ENCODE results near the gene ELFN1. TPM values are rescaled to one million over a fixed set of nuclear protein-coding genes. Genes with fewer than 3 reads are reported as not detected.

Gene ELFN1
- total RNA-seq, 1 donor from 2014 or later: not detected

GRCh38 chr7:1707756-1708595, 37.9 kb downstream of the ELFN1 start:
- H3K9me3 Mint-ChIP-seq: peaks cover 8% of the 10 kb centered on the region
- DNase-seq: no peak
- CTCF ChIA-PET: no interaction called here

DNA sequence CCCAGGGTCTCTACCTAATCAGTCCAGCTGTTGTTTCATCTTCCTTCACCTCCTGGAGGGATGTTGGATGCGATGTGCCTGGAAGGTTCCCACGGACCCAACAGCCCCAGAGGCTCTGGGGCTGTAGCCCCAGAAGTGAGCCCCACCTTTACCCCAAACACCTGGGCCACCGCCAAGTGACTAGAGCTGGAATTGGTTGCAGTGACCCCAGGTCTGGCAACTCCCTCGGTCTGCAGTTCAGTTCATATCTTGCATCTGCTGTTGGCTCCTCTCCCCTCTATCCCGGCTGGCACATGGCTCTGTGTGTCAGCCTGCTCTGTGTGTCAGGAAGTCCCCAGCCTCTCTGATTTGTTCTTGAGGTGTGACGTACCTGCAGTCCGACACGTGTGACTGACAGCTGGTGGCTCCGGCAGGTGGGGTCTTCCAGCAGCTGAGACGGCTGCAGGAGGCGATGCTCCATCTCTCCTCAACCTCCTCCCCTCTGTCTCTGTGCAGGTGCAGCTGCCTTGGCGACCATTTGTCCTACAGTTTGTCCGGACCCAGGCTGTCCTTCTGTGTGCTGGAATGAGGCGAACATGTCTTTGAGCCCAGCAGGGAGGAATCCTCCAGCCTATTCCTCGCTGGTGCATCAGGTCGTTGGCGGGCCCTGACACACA, 38.6 kb downstream of the ELFN1 start:
- TF ChIP-seq, protein P1, sequence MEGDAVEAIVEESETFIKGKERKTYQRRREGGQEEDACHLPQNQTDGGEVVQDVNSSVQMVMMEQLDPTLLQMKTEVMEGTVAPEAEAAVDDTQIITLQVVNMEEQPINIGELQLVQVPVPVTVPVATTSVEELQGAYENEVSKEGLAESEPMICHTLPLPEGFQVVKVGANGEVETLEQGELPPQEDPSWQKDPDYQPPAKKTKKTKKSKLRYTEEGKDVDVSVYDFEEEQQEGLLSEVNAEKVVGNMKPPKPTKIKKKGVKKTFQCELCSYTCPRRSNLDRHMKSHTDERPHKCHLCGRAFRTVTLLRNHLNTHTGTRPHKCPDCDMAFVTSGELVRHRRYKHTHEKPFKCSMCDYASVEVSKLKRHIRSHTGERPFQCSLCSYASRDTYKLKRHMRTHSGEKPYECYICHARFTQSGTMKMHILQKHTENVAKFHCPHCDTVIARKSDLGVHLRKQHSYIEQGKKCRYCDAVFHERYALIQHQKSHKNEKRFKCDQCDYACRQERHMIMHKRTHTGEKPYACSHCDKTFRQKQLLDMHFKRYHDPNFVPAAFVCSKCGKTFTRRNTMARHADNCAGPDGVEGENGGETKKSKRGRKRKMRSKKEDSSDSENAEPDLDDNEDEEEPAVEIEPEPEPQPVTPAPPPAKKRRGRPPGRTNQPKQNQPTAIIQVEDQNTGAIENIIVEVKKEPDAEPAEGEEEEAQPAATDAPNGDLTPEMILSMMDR (IDR thresholded peaks at IDR 0.05): no peak
- ChIA-PET POLR2A (no interaction called here), CTCF (no interaction called here)
- no peak for ATAC-seq (ENCODE audit: low read depth)
- Mint-ChIP-seq H3K36me3 (ENCODE audit: low read depth) (no peaks in the 10 kb centered on the region), H3K4me1 (no peaks in the 10 kb centered on the region), H3K27me3 (no peaks in the 10 kb centered on the region), H3K9me3 (peaks cover 3% of the 10 kb centered on the region), H3K27ac (no peak overlapping the region), H3K4me3 (no peak overlapping the region)
- no peak for DNase-seq
- intact Hi-C loops (cut with micrococcal nuclease): no loop called here

More at GRCh38 chr7:1707756-1708595, 37.9 kb downstream of the ELFN1 start:
- POLR2A ChIA-PET: no interaction called here
- Mint-ChIP-seq H3K27ac (no peak overlapping the region), H3K4me3 (no peak overlapping the region), H3K36me3 (ENCODE audit: low read depth) (no peaks in the 10 kb centered on the region), H3K4me1 (no peaks in the 10 kb centered on the region), H3K27me3 (no peaks in the 10 kb centered on the region)
- no peak for ATAC-seq (ENCODE audit: low read depth)
- intact Hi-C loops (cut with micrococcal nuclease): no loop called here
- TF ChIP-seq, protein P1 (IDR thresholded peaks at IDR 0.05): no peak

DNA sequence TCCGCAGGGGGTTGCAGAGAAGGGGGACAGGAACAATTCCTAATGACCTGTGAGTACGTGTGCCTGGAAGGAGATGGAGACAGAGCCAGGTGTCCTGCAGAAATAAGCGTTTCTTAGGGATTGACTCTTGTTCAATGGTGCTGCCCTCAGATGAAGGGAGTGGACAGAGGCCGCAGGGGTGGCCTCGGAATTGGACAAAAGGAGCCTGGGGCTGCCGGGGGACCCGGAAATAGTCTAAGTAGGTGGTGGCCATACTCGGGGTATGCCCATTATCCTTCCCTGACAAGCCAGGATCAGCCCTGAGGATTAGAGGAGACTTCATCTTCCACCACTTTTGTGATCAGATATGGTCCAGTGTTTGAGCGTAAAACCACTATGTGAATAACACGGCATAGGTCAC, 39.2 kb downstream of the ELFN1 start:
- Mint-ChIP-seq H3K4me3 (no peak overlapping the region), H3K36me3 (ENCODE audit: low read depth) (no peaks in the 10 kb centered on the region), H3K4me1 (no peaks in the 10 kb centered on the region), H3K27me3 (no peaks in the 10 kb centered on the region), H3K9me3 (peaks cover 3% of the 10 kb centered on the region), H3K27ac (no peak overlapping the region)
- DNase-seq (no peak), ATAC-seq (ENCODE audit: low read depth) (no peak)
- ChIA-PET POLR2A (no interaction called here), CTCF (no interaction called here)
- intact Hi-C loops (cut with micrococcal nuclease): no loop called here
- TF ChIP-seq, protein P1 (IDR thresholded peaks at IDR 0.05): no peak

DNA sequence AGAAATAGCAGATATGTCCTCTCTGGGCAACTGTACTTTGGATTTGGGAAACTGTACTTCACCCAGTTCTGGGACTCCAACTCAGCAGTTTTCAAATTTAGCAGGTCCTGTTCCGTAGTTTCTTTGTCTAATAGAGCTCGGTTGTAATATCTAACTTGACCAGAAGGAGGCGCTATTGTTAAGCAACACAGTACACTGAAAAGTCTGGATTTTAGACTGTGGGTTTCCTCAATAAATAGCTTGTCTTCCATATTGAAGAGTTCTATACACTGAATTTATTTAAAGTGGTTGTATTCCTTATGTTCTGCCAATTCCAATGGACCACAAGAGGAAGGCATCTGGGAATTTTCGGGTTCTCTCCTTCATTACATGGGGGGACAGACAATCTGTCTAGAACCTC, 39.8 kb downstream of the ELFN1 start:
- peaks cover 3% of the 10 kb centered on the region for H3K9me3 Mint-ChIP-seq
- H3K4me3 Mint-ChIP-seq: no peak overlapping the region

GRCh38 chr7:1710936-1711335, 40.9 kb downstream of the ELFN1 start:
- no peaks in the 10 kb centered on the region for H3K4me1 Mint-ChIP-seq
- H3K36me3 Mint-ChIP-seq (ENCODE audit: low read depth): no peaks in the 10 kb centered on the region
- intact Hi-C loops (cut with micrococcal nuclease): no loop called here
- no peak for ATAC-seq (ENCODE audit: low read depth)
- ChIA-PET CTCF (no interaction called here), POLR2A (no interaction called here)
- no peak overlapping the region for H3K27ac Mint-ChIP-seq
- no peak for DNase-seq
- no peak overlapping the region for H3K4me3 Mint-ChIP-seq
- TF ChIP-seq, protein P1 (IDR thresholded peaks at IDR 0.05): no peak
- peaks cover 3% of the 10 kb centered on the region for H3K9me3 Mint-ChIP-seq
- peaks cover 3% of the 10 kb centered on the region for H3K27me3 Mint-ChIP-seq

More for the DNA sequence above, 39.8 kb downstream of the ELFN1 start:
- no peaks in the 10 kb centered on the region for H3K27me3 Mint-ChIP-seq
- ChIA-PET CTCF (no interaction called here), POLR2A (no interaction called here)
- intact Hi-C loops (cut with micrococcal nuclease): no loop called here
- H3K4me1 Mint-ChIP-seq: no peaks in the 10 kb centered on the region
- ATAC-seq (ENCODE audit: low read depth) (no peak), DNase-seq (no peak)
- no peaks in the 10 kb centered on the region for H3K36me3 Mint-ChIP-seq (ENCODE audit: low read depth)
- no peak overlapping the region for H3K27ac Mint-ChIP-seq
- TF ChIP-seq, protein P1 (IDR thresholded peaks at IDR 0.05): no peak

Data from activated B cell treated with CpG ODN at 0.5 μM for 24 hours (primary cell).